ENCODE measurements around the gene TAF5L. TPM values are rescaled to one million over a fixed set of nuclear protein-coding genes. Genes with fewer than 3 reads are reported as not detected.

The TAF5L gene
- total RNA-seq, 1 donor from 2014 or later, result 12.5 TPM

GRCh38 chr1:229651546-229651945 is 25.6 kb upstream of the TAF5L start:
- no peak for DNase-seq (ENCODE audit: extremely low spot score in 2 of 2)
- Histone ChIP-seq H3K27me3 (no peaks in the 10 kb centered on the region), H3K9me3 (no peaks in the 10 kb centered on the region), H3K4me3 (no peak overlapping the region), H3K36me3 (peaks cover 0 to 52% of the 10 kb centered on the region in 2 donors), H3K4me1 (no peaks in the 10 kb centered on the region), H3K27ac (no peak overlapping the region)
- intact Hi-C loops (cut with DNase I), result no loop called here
- TF ChIP-seq CTCF (IDR thresholded peaks at IDR 0.05) (no peak), POLR2AphosphoS5 (IDR thresholded peaks at IDR 0.05; ENCODE audit: insufficient read depth in 1 of 2, low read depth in 1 of 2) (no peak), POLR2A (IDR thresholded peaks at IDR 0.05) (no peak)

GRCh38 chr1:229650045-229650444 is 24.1 kb upstream of the TAF5L start:
- no peaks in the 10 kb centered on the region for H3K9me3 ChIP-seq
- no peak overlapping the region for H3K27ac ChIP-seq
- H3K4me3 ChIP-seq, result no peak overlapping the region
- peaks cover 0 to 54% of the 10 kb centered on the region in 2 donors for H3K36me3 ChIP-seq
- no peaks in the 10 kb centered on the region for H3K27me3 ChIP-seq
- intact Hi-C loops (cut with DNase I), result no loop called here
- no peak for TF ChIP-seq POLR2AphosphoS5 (IDR thresholded peaks at IDR 0.05; ENCODE audit: insufficient read depth in 1 of 2, low read depth in 1 of 2)
- no peak for TF ChIP-seq POLR2A (IDR thresholded peaks at IDR 0.05)
- no peak for TF ChIP-seq CTCF (IDR thresholded peaks at IDR 0.05)
- no peak for DNase-seq (ENCODE audit: extremely low spot score in 2 of 2)
- no peaks in the 10 kb centered on the region for H3K4me1 ChIP-seq

GRCh38 chr1:229648406-229648805 is 22.5 kb upstream of the TAF5L start:
- H3K27ac ChIP-seq, result no peak overlapping the region
- H3K36me3 ChIP-seq, result peaks cover 0 to 54% of the 10 kb centered on the region in 2 donors
- no peaks in the 10 kb centered on the region for H3K9me3 ChIP-seq
- TF ChIP-seq POLR2AphosphoS5 (IDR thresholded peaks at IDR 0.05; ENCODE audit: insufficient read depth in 1 of 2, low read depth in 1 of 2) (no peak), CTCF (IDR thresholded peaks at IDR 0.05) (no peak), POLR2A (IDR thresholded peaks at IDR 0.05) (no peak)
- no peak overlapping the region for H3K4me3 ChIP-seq
- no peaks in the 10 kb centered on the region for H3K27me3 ChIP-seq
- no peak for DNase-seq (ENCODE audit: extremely low spot score in 2 of 2)
- H3K4me1 ChIP-seq, result no peaks in the 10 kb centered on the region
- intact Hi-C loops (cut with DNase I), result no loop called here

- TF ChIP-seq CTCF (IDR thresholded peaks at IDR 0.05) (no peak), POLR2AphosphoS5 (IDR thresholded peaks at IDR 0.05; ENCODE audit: insufficient read depth in 1 of 2, low read depth in 1 of 2) (no peak), POLR2A (IDR thresholded peaks at IDR 0.05) (no peak)
- H3K36me3 ChIP-seq, result peaks cover 0 to 48% of the 10 kb centered on the region in 2 donors
- no peak for DNase-seq (ENCODE audit: extremely low spot score in 2 of 2)
- H3K27me3 ChIP-seq, result no peaks in the 10 kb centered on the region
- intact Hi-C loops (cut with DNase I), result no loop called here
- H3K4me3 ChIP-seq, result no peak overlapping the region
- H3K27ac ChIP-seq, result no peak overlapping the region
- no peaks in the 10 kb centered on the region for H3K4me1 ChIP-seq
- H3K9me3 ChIP-seq, result no peaks in the 10 kb centered on the region
These were observed 19.5 kb upstream of the TAF5L start for GRCh38 chr1:229645324-229645993.

GRCh38 chr1:229643996-229644745 is 18.2 kb upstream of the TAF5L start:
- Histone ChIP-seq H3K9me3 (no peaks in the 10 kb centered on the region), H3K4me3 (no peak overlapping the region), H3K27ac (no peak overlapping the region), H3K27me3 (no peaks in the 10 kb centered on the region), H3K36me3 (peaks cover 0 to 45% of the 10 kb centered on the region in 2 donors), H3K4me1 (no peaks in the 10 kb centered on the region)
- TF ChIP-seq CTCF (IDR thresholded peaks at IDR 0.05), result no peak
- no peak for TF ChIP-seq POLR2AphosphoS5 (IDR thresholded peaks at IDR 0.05; ENCODE audit: insufficient read depth in 1 of 2, low read depth in 1 of 2)
- no peak for TF ChIP-seq POLR2A (IDR thresholded peaks at IDR 0.05)
- intact Hi-C loops (cut with DNase I), result no loop called here
- no peak for DNase-seq (ENCODE audit: extremely low spot score in 2 of 2)

Measured in vagina (tissue), 2 donors.